GM18867 (cell line): Measurements from ENCODE around the gene TP53BP1.
"Not testable (repeated sequence)": the region's sequence is repeated elsewhere in the genome, so short reads cannot be mapped to it uniquely, and the experiment has no call there.

Experiments used
- ATAC-seq: cut with Tn5 transposase; IDR thresholded peaks from one replicate; pipeline ENCODE4 v1.9.1; 2021; ENCODE audit warnings: mild to moderate bottlenecking, moderate library complexity; ENCODE audit not compliant: unreplicated experiment

The TP53BP1 gene

GRCh38 chr15:43433165-43433564 is 59.8 kb downstream of the TP53BP1 start:
- ATAC-seq: no peak

DNA sequence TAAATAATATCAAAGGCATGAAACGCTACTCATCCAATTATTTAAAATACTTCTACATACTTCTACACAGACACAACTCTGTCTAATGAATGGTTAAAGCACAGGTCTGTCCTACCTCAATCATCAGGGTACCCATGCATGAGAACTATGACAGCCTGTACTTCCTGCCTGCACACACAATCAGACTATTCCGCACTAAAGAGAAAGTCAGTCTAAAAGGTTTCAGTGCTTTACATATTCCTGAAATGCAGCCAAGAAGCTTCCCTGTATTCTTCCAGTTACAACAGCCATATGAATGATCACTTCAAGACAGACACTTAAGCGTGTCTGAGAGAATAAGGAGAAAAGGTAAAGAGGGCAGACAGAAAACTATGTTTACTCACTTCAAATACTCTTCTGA is 63.3 kb downstream of the TP53BP1 start:
- ATAC-seq: no peak

DNA sequence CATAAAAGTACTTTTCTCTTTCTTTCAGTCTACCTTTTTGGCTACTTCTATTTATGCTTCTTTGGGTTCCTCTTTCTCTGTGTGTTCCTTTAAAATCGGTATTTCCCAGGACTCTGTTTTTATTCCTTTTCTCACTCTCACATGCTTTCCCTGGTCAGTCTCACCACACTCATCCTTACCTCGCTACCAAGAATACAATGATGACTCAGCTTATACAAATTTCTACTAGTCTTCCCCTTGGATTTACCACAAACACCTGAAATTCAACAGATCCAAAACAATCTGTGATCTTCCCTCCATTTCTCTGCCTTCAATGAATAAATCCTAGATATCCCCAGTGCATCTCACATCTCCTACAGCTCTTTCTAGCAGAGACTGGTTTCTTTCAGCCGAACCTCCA is 69.2 kb downstream of the TP53BP1 start:
- no peak for ATAC-seq

DNA sequence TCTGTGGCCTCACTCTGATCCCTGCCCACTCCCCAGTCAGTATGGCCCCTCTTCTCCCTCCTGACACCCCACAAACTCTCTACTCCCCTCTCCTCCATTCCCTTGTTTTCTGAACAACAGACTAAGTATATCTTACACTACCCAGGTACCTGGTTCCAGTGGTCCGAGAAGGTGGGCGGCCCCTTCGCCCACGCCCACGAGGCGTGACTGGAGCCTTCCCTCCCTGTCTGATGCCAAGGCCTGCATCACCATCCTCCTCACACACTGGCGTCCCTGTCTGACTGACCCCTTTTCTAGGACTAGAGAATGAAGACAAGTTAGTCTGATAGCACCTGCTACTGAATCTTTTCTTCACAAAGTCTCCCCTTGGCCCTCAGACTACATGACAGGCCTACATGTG is 72.1 kb downstream of the TP53BP1 start:
- no peak for ATAC-seq

DNA sequence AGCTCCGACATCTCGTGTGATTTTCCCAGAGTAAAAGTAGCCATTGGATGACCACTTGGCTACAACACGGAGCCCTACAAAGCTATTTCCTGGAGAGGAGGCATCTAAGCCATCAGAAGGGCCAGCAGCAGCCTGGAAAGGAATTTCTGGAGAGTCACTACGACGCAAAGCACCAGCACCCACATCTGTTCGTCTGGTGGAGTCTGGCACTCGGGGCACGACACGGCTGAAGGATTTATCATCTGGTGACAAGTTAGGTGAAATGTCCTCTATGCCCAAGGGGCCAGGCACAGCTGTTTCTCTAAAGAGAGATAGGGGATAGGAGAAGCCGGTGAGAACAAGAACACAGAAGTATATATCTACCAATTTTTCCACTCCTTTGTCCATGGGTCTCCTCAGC is 72.5 kb downstream of the TP53BP1 start:
- ATAC-seq: no peak

DNA sequence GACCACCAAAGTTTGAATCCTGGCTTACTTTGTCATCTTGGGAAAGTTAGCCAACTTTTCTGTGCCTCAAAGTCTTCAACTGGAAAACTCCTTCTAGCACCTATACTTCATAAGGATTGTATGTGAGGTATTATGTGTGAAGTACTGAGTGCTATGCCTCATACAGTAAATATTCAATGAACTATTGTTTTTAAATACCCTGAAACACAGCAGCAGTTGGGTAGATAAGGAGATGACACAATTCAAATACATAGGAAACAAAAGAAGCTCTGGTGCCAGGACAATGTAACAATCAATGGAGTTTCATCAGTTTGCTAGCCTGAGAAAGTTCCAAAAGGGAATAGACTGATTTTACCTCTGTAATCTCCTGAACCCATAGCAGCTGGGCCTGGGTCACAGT is 78.8 kb downstream of the TP53BP1 start:
- ATAC-seq: no peak

GRCh38 chr15:43412096-43412495 is 80.9 kb downstream of the TP53BP1 start:
- no peak for ATAC-seq

- no peak for ATAC-seq
Observed at GRCh38 chr15:43410572-43411214, 82.3 kb downstream of the TP53BP1 start.

GRCh38 chr15:43408789-43409188 is 84.2 kb downstream of the TP53BP1 start:
- ATAC-seq: no peak

DNA sequence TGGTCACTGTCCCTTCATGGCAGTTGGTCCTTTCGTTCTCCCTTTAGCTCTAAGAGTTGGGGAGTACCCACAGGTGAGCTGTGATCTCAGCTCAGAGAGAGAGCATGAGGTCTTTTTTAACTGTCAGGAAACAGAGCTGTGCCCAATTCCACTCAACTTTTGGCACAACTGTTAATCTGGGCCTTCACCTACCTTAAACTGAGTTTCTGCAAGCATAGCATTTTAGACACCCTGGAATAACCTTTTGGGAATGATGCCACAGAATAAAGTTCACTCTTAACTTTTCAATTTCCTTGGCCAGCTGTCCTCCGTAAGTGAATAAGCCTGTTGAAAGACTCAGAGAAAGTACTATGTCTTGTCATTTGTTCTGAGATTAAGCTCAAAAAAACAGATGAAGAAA is 86.1 kb downstream of the TP53BP1 start:
- no peak for ATAC-seq

- no peak for ATAC-seq
Observed at GRCh38 chr15:43406189-43406588, 86.8 kb downstream of the TP53BP1 start.

DNA sequence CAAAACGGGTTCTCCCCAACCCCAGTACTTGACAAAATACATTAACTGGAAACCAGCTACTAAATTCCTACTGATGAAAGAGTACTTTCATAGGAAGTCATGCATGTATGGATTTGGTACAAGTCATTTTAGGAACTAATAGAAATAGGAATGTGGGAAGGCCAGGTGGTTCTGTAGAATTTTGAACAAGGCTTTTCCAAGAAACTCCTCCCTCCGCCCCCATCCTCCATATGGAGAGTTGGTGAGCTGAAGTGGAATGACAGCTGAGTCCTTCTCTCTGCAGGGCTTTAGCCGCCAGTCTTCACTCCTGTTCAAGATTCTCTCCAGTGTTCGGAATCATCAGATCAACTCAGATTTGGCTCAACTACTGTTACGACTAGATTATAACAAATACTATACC is 88.8 kb downstream of the TP53BP1 start:
- ATAC-seq: no peak

- no peak for ATAC-seq
Observed at GRCh38 chr15:43403616-43404015, 89.3 kb downstream of the TP53BP1 start.

DNA sequence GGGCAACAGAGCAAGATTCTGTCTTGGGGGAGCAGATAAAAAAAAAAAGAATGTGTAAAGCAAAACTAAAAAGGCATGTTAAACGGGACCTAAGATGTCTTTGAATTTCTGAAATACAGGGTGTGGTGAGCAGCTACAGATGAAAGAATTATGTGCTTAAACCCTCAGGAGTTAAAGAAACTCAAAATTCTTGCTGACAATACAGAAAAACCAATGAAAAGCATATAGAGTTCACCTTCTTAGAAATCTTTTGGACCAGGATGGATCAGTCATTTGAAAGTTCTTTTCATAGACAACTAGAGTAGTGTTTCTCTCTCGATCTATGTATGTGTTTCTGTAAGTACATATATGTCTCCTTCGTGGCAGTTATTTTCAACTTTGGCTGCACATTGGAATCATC is 90.7 kb downstream of the TP53BP1 start:
- no peak for ATAC-seq

DNA sequence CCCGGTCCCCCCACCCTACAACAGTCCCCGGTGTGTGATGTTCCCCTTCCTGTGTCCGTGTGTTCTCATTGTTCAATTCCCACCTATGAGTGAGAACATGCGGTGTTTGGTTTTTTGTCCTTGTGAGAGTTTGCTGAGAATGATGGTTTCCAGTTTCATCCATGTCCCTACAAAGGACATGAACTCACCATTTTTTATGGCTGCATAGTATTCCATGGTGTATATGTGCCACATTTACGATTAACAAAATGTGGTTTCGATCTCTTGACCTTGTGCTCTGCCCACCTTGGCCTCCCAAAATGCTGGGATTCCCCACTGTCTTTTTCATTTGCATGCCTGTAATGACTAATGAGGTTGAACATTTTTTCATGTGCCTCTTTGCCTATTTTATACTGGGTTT is 99.4 kb downstream of the TP53BP1 start:
- ATAC-seq: not testable (repeated sequence)

- ATAC-seq: no peak
Observed at GRCh38 chr15:43390723-43391122, 102.2 kb downstream of the TP53BP1 start.

DNA sequence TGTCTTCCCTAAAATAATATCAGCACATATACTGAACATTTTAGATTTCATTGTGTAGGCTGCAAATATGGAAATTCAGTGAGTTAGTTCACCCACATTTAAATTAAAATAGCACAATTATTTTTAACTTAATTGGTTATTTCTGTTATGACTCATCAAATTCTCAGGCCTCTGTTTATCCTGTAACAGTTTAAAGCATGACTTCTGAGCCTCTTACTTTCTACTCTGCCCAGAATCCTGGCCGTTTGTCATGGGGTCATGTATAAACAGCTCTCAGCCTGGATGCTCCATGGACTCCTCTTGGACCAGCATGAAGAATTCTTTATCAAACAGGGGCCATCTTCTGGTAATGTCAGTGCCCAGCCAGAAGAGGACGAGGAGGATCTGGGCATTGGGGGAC is 109.9 kb downstream of the TP53BP1 start:
- no peak for ATAC-seq

DNA sequence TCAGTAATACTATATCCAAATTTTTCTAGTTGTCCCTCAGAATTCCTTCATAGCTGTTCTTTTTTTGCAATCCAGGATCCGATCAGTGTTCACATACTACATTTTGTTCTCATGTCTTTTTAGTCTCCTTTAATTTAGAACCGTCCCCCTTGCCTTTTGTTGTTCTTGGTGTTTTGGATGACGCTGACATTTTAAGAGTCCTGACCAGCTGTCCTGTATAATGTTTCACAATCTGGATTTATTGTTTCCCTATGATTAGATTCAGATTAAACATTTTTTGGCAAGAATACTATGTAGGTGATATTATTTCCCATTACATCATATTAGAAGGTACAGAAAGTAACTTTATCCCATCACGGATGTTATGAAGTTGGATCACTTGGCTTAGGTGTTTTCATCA is 110.6 kb downstream of the TP53BP1 start:
- no peak for ATAC-seq

DNA sequence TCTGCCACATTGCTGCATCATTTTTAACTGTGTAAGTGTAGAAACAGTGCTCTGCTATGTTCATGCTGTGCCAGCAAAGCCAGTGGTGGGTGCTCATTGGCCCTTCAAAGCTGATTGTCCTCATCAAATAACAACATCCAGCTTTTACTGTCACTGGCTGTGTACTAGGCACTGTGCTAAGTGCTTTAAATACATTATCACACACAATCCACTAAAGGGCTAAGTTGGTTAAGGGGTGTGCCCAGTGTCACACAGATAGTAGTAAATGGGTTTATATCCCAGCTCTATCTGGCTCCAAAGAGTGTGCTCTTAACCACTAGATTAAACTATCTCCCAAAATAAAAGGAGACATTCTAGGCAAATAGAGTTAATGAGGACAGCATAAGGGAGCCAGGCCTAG is 114.4 kb downstream of the TP53BP1 start:
- no peak for ATAC-seq

DNA sequence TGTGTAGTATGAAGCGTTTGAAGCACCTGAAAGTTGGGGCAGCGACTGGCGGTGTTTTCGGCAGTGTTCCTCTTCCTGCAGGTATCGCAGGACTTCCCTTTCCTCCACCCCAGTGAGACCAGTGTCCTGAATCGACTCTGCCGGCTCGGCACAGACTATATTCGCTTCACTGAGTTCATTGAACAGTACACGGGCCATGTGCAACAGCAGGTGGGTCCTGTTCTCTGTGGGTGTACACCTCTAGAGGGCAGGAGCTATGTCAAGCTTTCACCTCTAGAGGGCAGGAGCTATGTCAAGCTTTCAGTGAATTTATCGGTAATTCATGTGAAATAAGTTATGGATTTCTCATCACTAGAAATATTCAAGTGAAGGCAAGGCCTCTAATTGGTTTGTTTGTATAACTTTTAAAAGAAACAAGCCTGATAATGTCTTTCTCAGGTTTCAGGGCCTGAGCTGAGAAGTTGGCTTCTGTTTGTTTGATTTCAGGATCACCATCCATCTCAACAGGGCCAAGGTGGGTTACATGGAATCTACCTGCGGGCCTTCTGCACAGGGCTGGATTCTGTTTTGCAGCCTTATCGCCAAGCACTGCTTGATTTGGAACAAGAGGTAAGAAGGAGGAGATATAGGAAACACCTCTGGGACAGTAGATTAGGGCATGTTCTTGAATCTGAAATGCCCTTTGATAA is 116.8 kb downstream of the TP53BP1 start:
- ATAC-seq: peak; percentile 58

GRCh38 chr15:43370975-43371974 is 121.7 kb downstream of the TP53BP1 start, which contains the start of the genes TUBGCP4 and ZSCAN29:
Gene TUBGCP4, plus strand, starts transcription at chr15:43371101. Its CDS starts 254 bp downstream, at chr15:43371355.
Gene ZSCAN29, minus strand, starts transcription at chr15:43371043. Its CDS starts 1,130 bp downstream, at chr15:43369913.
- ATAC-seq: peak; percentile 80
